Panc1 (cell line): ENCODE data around the gene EYA2. TPM values are rescaled to one million over a fixed set of nuclear protein-coding genes. Genes with fewer than 3 reads are reported as not detected.

ENCODE experiments used
- ATAC-seq: fragments of 200-7000 bp; cut with Tn5 transposase; 2 replicates; pipeline ENCODE4 v1.9.1; 2020; ENCODE audit warnings: mild to moderate bottlenecking, moderate library complexity
- BruUV-seq: library from RNA; stranded (reverse); fragments of 400-500 nt; replicated peaks from 2 replicates; lab custom pipeline; 2021; lab: Mats Ljungman, UMichigan
- CTCF ChIA-PET: fragments of 300-600 bp; sonication (Branson Sonifier 250); formaldehyde crosslinking; loops from one replicate; lab custom pipeline; 2022; ENCODE audit warnings: antibody characterized with exemption; lab: Charles Lee
- POLR2A ChIA-PET: fragments of 300-600 bp; sonication (Branson Sonifier 250); formaldehyde crosslinking; loops from one replicate; lab custom pipeline; 2022; ENCODE audit warnings: antibody characterized with exemption; lab: Charles Lee
- DNase-seq: peaks from one replicate; pipeline ENCODE4 v3.0.0-alpha.2; 2010; ENCODE audit warnings: low read depth, low spot score
- H3K27ac ChIP-seq: 2 replicates; pipeline ENCODE4 v1.5.1; 2011; ENCODE audit warnings: mild to moderate bottlenecking, low read length, inconsistent platforms
- H3K27me3 ChIP-seq: fragments of 200-500 bp; sonication (Bioruptor generic); 2 replicates; pipeline ENCODE4 v1.6.0; 2014; ENCODE audit warnings: low read length, inconsistent platforms; ENCODE audit not compliant: control insufficient read depth, insufficient read depth
- H3K36me3 ChIP-seq: fragments of 200-500 bp; sonication (Bioruptor generic); 2 replicates; pipeline ENCODE4 v1.5.1; 2014; ENCODE audit warnings: inconsistent platforms, mild to moderate bottlenecking, low read length, moderate library complexity; ENCODE audit not compliant: control insufficient read depth, insufficient read depth
- H3K4me1 ChIP-seq: 2 replicates; pipeline ENCODE4 v1.5.1; 2011; ENCODE audit warnings: inconsistent platforms, mild to moderate bottlenecking, low read length, moderate library complexity; ENCODE audit not compliant: control insufficient read depth, insufficient read depth
- H3K4me3 ChIP-seq, 2 experiments: 2 replicates each; pipeline ENCODE4 v1.5.1; 2011 to 2012; ENCODE audit warnings: low read depth in 2 of 2, low read length in 2 of 2, mild to moderate bottlenecking in 2 of 2, inconsistent platforms in 1 of 2, moderate library complexity in 1 of 2
- H3K9me3 ChIP-seq: fragments of 200-500 bp; sonication (Bioruptor generic); 2 replicates; pipeline ENCODE4 v1.5.1; 2014; ENCODE audit warnings: low read depth, mild to moderate bottlenecking, inconsistent platforms, low read length, moderate library complexity; ENCODE audit not compliant: control insufficient read depth, insufficient read depth
- POLR2AphosphoS5 ChIP-seq: IDR thresholded peaks from 2 replicates; pipeline ENCODE4 v1.6.1; 2012; ENCODE audit warnings: mild to moderate bottlenecking, low read depth, low read length, moderate library complexity
- SIN3A ChIP-seq: IDR thresholded peaks from 2 replicates; pipeline ENCODE4 v1.6.1; 2012; ENCODE audit warnings: low read depth, mild to moderate bottlenecking, low read length, moderate library complexity, borderline replicate concordance; ENCODE audit not compliant: insufficient read depth
- TCF7L2 ChIP-seq: IDR thresholded peaks from 2 replicates; pipeline ENCODE4 v1.6.1; 2011; ENCODE audit warnings: mild to moderate bottlenecking, low read depth, low read length, inconsistent platforms
- in situ Hi-C: cut with HindIII; loops from 2 replicates; pipeline ENCODE4 v1.10.0; 2016; ENCODE audit warnings: low sequenced_read_pairs, low pct_unique_long_range_greater_than_20kb
- intact Hi-C: fragments of 100-400 bp; cut with micrococcal nuclease; formaldehyde crosslinking; loops from one replicate; pipeline ENCODE4 v1.10.0; 2022; ENCODE audit not compliant: unreplicated experiment
- total RNA-seq: library from RNA; stranded (reverse); gene quantifications from one replicate; pipeline ENCODE4 v1.2.1, GENCODE V29; 2021; ENCODE audit not compliant: unreplicated experiment
- TF ChIP-seq, protein P1 (sequence below): fragments of 450-650 bp; IDR thresholded peaks from 2 replicates; pipeline ENCODE4 v1.5.1; 2017; ENCODE audit warnings: mild to moderate bottlenecking
- TF ChIP-seq, protein P2 (sequence below), 2 experiments: IDR thresholded peaks; 2 replicates each; pipeline ENCODE4 v1.6.1; 2011 to 2012; ENCODE audit warnings: low read depth in 2 of 2, control low read depth in 1 of 2, low read length in 1 of 2, mild to moderate bottlenecking in 1 of 2, moderate library complexity in 1 of 2; ENCODE audit not compliant: insufficient read depth in 1 of 2

EYA2 gene
- total RNA-seq, 1 experiment from 2014 or later, result 1.9 TPM

DNA sequence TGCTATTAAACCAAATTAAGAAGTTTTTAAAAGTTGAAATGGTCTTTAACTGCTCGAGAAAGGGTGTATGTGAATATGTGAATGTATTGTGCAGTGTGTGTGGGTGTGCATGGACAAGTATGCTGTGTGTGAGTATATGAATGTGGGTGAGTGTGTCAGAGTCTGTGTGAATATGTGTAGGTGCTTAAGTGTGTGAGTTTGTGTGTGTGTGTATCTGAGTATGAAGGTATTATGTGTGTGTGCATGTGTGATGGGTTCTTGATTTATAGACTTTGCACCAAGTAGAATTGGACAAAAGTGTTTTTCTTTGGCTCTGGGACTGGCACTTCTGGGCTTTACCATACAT lies 21.6 kb downstream of the EYA2 start:
- Histone ChIP-seq H3K4me3 (no peak overlapping the region), H3K36me3 (no peaks in the 10 kb centered on the region), H3K9me3 (no peaks in the 10 kb centered on the region), H3K27ac (no peak overlapping the region), H3K27me3 (no peaks in the 10 kb centered on the region; the same call in 1 of the 2 replicates), H3K4me1 (no peaks in the 10 kb centered on the region)
- in situ Hi-C loops, result no loop called here
- POLR2A ChIA-PET, result no interaction called here
- TF ChIP-seq, protein P1, sequence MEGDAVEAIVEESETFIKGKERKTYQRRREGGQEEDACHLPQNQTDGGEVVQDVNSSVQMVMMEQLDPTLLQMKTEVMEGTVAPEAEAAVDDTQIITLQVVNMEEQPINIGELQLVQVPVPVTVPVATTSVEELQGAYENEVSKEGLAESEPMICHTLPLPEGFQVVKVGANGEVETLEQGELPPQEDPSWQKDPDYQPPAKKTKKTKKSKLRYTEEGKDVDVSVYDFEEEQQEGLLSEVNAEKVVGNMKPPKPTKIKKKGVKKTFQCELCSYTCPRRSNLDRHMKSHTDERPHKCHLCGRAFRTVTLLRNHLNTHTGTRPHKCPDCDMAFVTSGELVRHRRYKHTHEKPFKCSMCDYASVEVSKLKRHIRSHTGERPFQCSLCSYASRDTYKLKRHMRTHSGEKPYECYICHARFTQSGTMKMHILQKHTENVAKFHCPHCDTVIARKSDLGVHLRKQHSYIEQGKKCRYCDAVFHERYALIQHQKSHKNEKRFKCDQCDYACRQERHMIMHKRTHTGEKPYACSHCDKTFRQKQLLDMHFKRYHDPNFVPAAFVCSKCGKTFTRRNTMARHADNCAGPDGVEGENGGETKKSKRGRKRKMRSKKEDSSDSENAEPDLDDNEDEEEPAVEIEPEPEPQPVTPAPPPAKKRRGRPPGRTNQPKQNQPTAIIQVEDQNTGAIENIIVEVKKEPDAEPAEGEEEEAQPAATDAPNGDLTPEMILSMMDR, result no peak
- TF ChIP-seq, protein P2, sequence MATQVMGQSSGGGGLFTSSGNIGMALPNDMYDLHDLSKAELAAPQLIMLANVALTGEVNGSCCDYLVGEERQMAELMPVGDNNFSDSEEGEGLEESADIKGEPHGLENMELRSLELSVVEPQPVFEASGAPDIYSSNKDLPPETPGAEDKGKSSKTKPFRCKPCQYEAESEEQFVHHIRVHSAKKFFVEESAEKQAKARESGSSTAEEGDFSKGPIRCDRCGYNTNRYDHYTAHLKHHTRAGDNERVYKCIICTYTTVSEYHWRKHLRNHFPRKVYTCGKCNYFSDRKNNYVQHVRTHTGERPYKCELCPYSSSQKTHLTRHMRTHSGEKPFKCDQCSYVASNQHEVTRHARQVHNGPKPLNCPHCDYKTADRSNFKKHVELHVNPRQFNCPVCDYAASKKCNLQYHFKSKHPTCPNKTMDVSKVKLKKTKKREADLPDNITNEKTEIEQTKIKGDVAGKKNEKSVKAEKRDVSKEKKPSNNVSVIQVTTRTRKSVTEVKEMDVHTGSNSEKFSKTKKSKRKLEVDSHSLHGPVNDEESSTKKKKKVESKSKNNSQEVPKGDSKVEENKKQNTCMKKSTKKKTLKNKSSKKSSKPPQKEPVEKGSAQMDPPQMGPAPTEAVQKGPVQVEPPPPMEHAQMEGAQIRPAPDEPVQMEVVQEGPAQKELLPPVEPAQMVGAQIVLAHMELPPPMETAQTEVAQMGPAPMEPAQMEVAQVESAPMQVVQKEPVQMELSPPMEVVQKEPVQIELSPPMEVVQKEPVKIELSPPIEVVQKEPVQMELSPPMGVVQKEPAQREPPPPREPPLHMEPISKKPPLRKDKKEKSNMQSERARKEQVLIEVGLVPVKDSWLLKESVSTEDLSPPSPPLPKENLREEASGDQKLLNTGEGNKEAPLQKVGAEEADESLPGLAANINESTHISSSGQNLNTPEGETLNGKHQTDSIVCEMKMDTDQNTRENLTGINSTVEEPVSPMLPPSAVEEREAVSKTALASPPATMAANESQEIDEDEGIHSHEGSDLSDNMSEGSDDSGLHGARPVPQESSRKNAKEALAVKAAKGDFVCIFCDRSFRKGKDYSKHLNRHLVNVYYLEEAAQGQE (IDR thresholded peaks at IDR 0.05; ENCODE audit: insufficient read depth in 1 of 2, low read depth in 2 of 2, low read length in 1 of 2), result no peak
- TF ChIP-seq SIN3A (no peak), TCF7L2 (no peak), POLR2AphosphoS5 (no peak)
- BruUV-seq, result no TSS peak
- CTCF ChIA-PET, result interaction anchor here (0.6 kb wide), 1 partner anchor 187 kb away, joined by 3 read pairs; no protein-coding TSS in a partner anchor
- no peak for ATAC-seq
- intact Hi-C loops, result no loop called here
- no peak for DNase-seq

DNA sequence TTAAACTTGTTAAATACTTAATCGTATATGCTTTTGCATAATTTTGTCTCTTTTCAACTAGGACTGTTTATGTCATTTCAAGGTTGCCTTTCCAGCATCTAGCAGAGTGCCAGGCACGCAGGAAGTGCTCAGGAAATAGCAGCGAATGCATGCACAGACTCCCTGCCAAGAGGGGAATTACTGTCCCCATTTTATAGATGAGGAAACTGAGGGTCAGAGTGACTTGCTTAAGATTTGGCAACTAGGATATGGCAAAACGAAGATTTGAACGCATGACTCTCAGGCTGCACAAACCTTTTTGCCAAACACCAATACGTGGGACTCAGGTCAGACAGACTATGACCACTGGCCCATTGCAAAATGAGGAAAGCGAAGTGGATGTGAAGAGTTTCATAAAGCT lies 22.5 kb downstream of the EYA2 start:
- DNase-seq (no peak), ATAC-seq (no peak)
- Histone ChIP-seq H3K9me3 (no peaks in the 10 kb centered on the region), H3K27ac (no peak overlapping the region), H3K4me3 (no peak overlapping the region), H3K27me3 (no peaks in the 10 kb centered on the region; the same call in 1 of the 2 replicates), H3K36me3 (no peaks in the 10 kb centered on the region), H3K4me1 (no peaks in the 10 kb centered on the region)
- POLR2A ChIA-PET, result no interaction called here
- in situ Hi-C loops (no loop called here), intact Hi-C loops (no loop called here)
- BruUV-seq, result no TSS peak
- CTCF ChIA-PET, result no interaction called here
- no peak for TF ChIP-seq TCF7L2
- TF ChIP-seq, protein P2 (IDR thresholded peaks at IDR 0.05; ENCODE audit: insufficient read depth in 1 of 2, low read depth in 2 of 2, low read length in 1 of 2), result no peak
- TF ChIP-seq SIN3A, result no peak
- TF ChIP-seq, protein P1, result no peak
- no peak for TF ChIP-seq POLR2AphosphoS5
